Stimulated activated naive CD8-positive, alpha-beta T cell treated with anti-CD3 and anti-CD28 coated beads, Interleukin-15, Interleukin-2, amounts not matched to agents 100 ng/mL and 50 ng/mL, for 24 hours (primary cell): ENCODE data around the gene AKR1B15.
"Not testable (repeated sequence)": the region's sequence is repeated elsewhere in the genome, so short reads cannot be mapped to it uniquely, and the experiment has no call there.

Experiments
- H3K27ac Mint-ChIP-seq: one replicate; pipeline ENCODE4 v1.8.0; 2021; ENCODE audit warnings: mild to moderate bottlenecking, mixed read lengths
- H3K27me3 Mint-ChIP-seq: one replicate; pipeline ENCODE4 v1.8.0; 2021; ENCODE audit warnings: mixed read lengths
- H3K36me3 Mint-ChIP-seq: one replicate; pipeline ENCODE4 v1.8.0; 2021; ENCODE audit warnings: low read depth, mixed read lengths
- H3K4me1 Mint-ChIP-seq: one replicate; pipeline ENCODE4 v1.8.0; 2021; ENCODE audit warnings: low read depth, mixed read lengths
- H3K4me3 Mint-ChIP-seq: one replicate; pipeline ENCODE4 v1.8.0; 2021; ENCODE audit warnings: mild to moderate bottlenecking, mixed read lengths
- H3K9me3 Mint-ChIP-seq: one replicate; pipeline ENCODE4 v1.8.0; 2021; ENCODE audit warnings: mixed read lengths

Gene AKR1B15

GRCh38 chr7:134565643-134566136, 16.8 kb downstream of the AKR1B15 start:
- Mint-ChIP-seq H3K36me3 (no peaks in the 10 kb centered on the region), H3K27me3 (peaks cover 8% of the 10 kb centered on the region), H3K4me1 (peaks cover 5% of the 10 kb centered on the region), H3K27ac (no peak overlapping the region), H3K9me3 (peaks cover 23% of the 10 kb centered on the region), H3K4me3 (no peak overlapping the region)

- Mint-ChIP-seq H3K27ac (no peak overlapping the region), H3K9me3 (peaks cover 20% of the 10 kb centered on the region), H3K4me3 (no peak overlapping the region), H3K36me3 (no peaks in the 10 kb centered on the region), H3K27me3 (peaks cover 11% of the 10 kb centered on the region), H3K4me1 (no peaks in the 10 kb centered on the region)
Observed at GRCh38 chr7:134567368-134567767, 18.5 kb downstream of the AKR1B15 start.

DNA sequence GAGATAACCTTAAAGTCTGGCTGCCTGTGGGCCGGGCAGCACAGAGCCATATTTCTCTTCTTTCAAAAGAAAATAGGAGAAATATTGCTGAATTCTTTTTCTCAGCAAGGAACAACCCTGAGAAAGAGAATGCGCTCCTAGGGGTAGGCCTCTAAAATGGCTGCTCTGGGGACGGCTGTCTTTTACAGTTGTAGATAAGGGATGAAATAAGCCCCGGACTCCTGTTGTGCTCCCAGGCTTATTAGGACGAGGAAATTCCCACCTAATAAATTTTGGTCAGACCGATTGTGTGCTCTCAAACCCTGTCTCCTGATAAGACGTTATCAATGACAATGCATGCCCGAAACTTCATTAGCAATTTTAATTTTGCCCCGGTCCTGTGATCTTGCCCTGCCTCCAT, 21.1 kb downstream of the AKR1B15 start:
- not testable (repeated sequence) for H3K9me3 Mint-ChIP-seq, H3K4me1 Mint-ChIP-seq

GRCh38 chr7:134571101-134571500, 22.2 kb downstream of the AKR1B15 start:
- H3K27me3 Mint-ChIP-seq, result peaks cover 15% of the 10 kb centered on the region
- no peaks in the 10 kb centered on the region for H3K36me3 Mint-ChIP-seq
- no peak overlapping the region for H3K4me3 Mint-ChIP-seq
- no peak overlapping the region for H3K27ac Mint-ChIP-seq
- no peaks in the 10 kb centered on the region for H3K4me1 Mint-ChIP-seq
- peaks cover 8% of the 10 kb centered on the region for H3K9me3 Mint-ChIP-seq

More for the DNA sequence above, 21.1 kb downstream of the AKR1B15 start:
- not testable (repeated sequence) for H3K4me3 Mint-ChIP-seq, H3K27ac Mint-ChIP-seq, H3K36me3 Mint-ChIP-seq
- peaks cover 15% of the 10 kb centered on the region for H3K27me3 Mint-ChIP-seq

DNA sequence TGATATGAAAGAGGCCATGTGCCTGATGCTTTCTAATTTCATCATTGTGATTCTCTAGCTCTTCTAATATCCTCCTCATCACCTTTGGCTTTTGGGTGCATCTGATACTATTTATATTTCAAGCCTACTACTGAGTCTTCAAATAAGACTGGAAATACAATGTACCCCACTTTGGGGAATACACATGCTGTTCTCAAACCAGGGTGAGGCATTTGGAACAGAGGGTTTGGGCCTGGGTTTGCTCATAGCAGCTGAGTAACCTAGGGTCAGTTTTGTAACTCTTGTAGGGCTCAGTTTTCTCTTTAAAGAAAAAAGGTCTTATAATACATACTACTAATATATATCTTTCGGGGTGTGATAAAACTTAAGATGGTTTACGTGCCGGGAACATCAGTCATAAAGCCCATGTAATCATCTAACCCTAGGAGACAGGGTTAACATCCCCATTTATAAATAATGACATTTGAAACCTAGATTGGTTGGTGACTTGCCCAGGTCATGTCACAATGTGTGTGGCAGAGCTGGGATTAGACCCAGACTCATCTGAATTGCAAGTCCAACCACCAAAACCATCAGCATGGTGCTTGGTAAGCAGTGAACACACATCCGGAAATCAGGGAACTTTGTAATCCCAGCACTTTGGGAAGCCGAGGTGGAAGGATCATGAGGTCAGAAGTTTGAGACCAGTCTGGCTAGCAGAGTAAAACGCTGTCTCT, 23.0 kb downstream of the AKR1B15 start:
- Mint-ChIP-seq H3K9me3 (peaks cover 8% of the 10 kb centered on the region), H3K27me3 (peaks cover 10% of the 10 kb centered on the region), H3K4me3 (no peak overlapping the region), H3K36me3 (no peaks in the 10 kb centered on the region), H3K4me1 (no peaks in the 10 kb centered on the region), H3K27ac (no peak overlapping the region)

- H3K27me3 Mint-ChIP-seq, result peaks cover 12% of the 10 kb centered on the region
- no peaks in the 10 kb centered on the region for H3K4me1 Mint-ChIP-seq
- no peak overlapping the region for H3K4me3 Mint-ChIP-seq
- peaks cover 8% of the 10 kb centered on the region for H3K9me3 Mint-ChIP-seq
- H3K27ac Mint-ChIP-seq, result no peak overlapping the region
- no peaks in the 10 kb centered on the region for H3K36me3 Mint-ChIP-seq
Observed at GRCh38 chr7:134574322-134574721, 25.4 kb downstream of the AKR1B15 start.

DNA sequence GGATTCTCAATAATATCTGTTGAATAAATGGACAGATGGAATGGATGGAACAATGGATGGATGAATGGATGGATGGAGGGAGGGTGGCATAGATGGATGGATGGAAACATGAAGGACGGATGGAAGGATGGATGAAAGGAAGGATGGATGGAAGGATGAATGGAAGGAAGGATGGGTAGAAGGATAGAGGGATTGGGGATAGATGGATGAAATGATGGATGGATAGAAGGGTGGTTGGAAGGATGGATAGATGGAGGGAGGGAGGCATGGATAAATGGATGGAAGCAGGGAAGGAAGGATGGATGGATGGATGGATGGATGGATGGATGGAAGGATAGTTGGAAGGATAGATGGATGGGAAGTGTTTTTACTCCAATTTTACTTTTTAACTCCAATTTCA, 35.4 kb downstream of the AKR1B15 start:
- H3K27me3 Mint-ChIP-seq, result peaks cover 33% of the 10 kb centered on the region
- no peaks in the 10 kb centered on the region for H3K9me3 Mint-ChIP-seq
- H3K4me1 Mint-ChIP-seq, result no peaks in the 10 kb centered on the region
- no peak overlapping the region for H3K4me3 Mint-ChIP-seq
- no peak overlapping the region for H3K27ac Mint-ChIP-seq
- H3K36me3 Mint-ChIP-seq, result no peaks in the 10 kb centered on the region

DNA sequence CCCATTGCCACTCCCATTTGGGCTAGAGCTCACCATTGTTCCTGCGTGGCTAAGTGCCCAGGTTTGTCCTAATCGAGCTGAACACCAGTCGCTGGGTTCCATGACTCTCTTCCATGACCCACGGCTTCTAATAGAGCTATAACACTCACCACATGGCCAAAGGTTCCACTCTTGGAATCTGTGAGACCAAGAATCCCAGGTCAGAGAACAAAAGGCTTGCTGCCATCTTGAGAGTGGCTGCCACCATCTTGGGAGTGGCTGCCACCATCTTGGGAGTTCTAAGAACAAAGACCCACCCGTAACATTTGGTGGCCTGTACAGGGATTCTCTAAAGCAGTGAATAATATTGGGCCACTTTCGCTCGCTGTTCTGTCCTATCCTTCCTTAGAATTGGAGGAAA, 37.0 kb downstream of the AKR1B15 start:
- H3K4me3 Mint-ChIP-seq, result no peak overlapping the region
- H3K9me3 Mint-ChIP-seq, result no peaks in the 10 kb centered on the region
- peaks cover 30% of the 10 kb centered on the region for H3K27me3 Mint-ChIP-seq
- no peaks in the 10 kb centered on the region for H3K4me1 Mint-ChIP-seq
- no peaks in the 10 kb centered on the region for H3K36me3 Mint-ChIP-seq
- H3K27ac Mint-ChIP-seq, result no peak overlapping the region

GRCh38 chr7:134587750-134588149, 38.8 kb downstream of the AKR1B15 start:
- Mint-ChIP-seq H3K4me1 (no peaks in the 10 kb centered on the region), H3K9me3 (peaks cover 7% of the 10 kb centered on the region), H3K4me3 (no peak overlapping the region), H3K36me3 (no peaks in the 10 kb centered on the region), H3K27ac (no peak overlapping the region), H3K27me3 (peaks cover 24% of the 10 kb centered on the region)

GRCh38 chr7:134589491-134589941, 40.6 kb downstream of the AKR1B15 start:
- H3K27ac Mint-ChIP-seq, result no peak overlapping the region
- H3K27me3 Mint-ChIP-seq, result peaks cover 17% of the 10 kb centered on the region
- no peaks in the 10 kb centered on the region for H3K4me1 Mint-ChIP-seq
- H3K4me3 Mint-ChIP-seq, result no peak overlapping the region
- H3K36me3 Mint-ChIP-seq, result no peaks in the 10 kb centered on the region
- peaks cover 7% of the 10 kb centered on the region for H3K9me3 Mint-ChIP-seq

- Mint-ChIP-seq H3K9me3 (peaks cover 7% of the 10 kb centered on the region), H3K4me3 (no peak overlapping the region), H3K4me1 (no peaks in the 10 kb centered on the region), H3K27me3 (peaks cover 5% of the 10 kb centered on the region), H3K36me3 (no peaks in the 10 kb centered on the region), H3K27ac (no peak overlapping the region)
Observed at GRCh38 chr7:134593530-134594392, 44.9 kb downstream of the AKR1B15 start.

GRCh38 chr7:134594877-134595276, 46.0 kb downstream of the AKR1B15 start:
- Mint-ChIP-seq H3K4me3 (no peak overlapping the region), H3K36me3 (no peaks in the 10 kb centered on the region), H3K27ac (no peak overlapping the region), H3K9me3 (peaks cover 7% of the 10 kb centered on the region), H3K27me3 (peaks cover 10% of the 10 kb centered on the region), H3K4me1 (no peaks in the 10 kb centered on the region)

DNA sequence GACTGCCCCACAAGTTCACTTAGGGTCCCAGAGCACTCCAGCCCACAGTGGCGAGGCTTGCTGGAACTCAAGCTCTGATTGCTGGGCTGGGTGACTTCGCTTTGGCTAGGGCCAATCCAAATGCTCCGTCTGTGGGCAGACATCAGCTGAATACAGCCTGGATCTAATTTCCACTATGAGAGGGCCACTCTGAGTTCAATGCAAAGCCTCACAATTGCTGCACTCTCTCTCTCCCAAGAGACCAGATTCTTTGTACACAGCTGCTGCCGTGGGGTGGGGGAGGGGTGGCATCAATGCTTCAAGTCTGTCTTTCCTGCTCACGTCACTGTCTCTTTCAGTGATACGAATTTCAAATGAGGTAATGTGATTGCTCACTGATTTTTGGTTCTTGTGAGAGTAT, 50.5 kb downstream of the AKR1B15 start:
- Mint-ChIP-seq H3K27ac (no peak overlapping the region), H3K4me3 (no peak overlapping the region), H3K27me3 (peaks cover 28% of the 10 kb centered on the region), H3K4me1 (no peaks in the 10 kb centered on the region), H3K36me3 (no peaks in the 10 kb centered on the region), H3K9me3 (no peaks in the 10 kb centered on the region)

DNA sequence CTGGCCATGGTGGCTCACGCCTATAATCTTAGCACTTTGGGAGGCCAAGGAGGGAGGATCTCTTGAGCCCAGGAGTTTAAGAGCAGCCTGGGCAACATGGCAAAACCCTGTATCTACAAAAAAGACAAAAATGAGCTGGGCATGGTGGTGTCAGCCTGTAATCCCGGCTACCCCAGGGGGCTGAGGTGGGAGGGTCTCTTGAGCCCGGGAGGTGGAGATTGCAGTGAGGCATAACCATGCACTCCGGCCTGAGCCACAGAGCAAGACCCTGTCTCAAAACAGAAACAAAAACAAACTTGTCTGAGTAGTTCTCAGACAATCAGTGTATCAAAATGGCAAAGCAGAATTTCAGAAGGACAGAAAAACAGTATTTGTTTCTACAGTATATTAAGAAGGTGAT, 52.5 kb downstream of the AKR1B15 start:
- Mint-ChIP-seq H3K9me3 (no peaks in the 10 kb centered on the region), H3K27me3 (peaks cover 37% of the 10 kb centered on the region), H3K4me1 (peaks cover 2% of the 10 kb centered on the region), H3K4me3 (no peak overlapping the region), H3K36me3 (no peaks in the 10 kb centered on the region), H3K27ac (no peak overlapping the region)

DNA sequence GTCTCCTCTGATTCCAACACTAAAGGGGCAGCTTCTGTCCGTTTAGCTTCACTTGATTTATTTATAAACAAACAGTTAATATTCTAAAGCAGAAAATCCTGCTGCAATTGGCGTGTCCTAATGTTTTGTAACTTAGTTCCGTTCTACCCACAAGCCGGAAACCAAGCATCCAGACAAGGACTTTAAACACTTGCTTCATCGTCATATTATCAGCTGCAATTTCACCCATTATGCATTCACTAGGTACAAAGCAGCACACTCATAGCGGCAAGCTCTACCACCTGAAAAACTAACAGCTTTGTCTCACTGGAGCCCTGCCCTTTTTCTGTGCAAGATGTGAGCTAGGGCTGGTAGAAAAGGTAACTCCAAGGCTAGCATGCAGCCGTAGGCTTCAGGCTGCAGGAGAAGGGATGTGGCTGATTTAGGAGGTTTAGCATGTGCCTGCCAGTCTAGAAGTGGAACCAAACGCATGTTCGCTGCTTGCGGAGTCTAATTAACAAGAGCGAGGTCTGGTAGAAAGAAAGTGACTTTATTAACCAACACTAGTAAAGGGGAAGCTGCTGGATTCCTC, 54.1 kb downstream of the AKR1B15 start:
- Mint-ChIP-seq H3K4me3 (no peak overlapping the region), H3K9me3 (no peaks in the 10 kb centered on the region), H3K4me1 (peaks cover 5% of the 10 kb centered on the region), H3K36me3 (no peaks in the 10 kb centered on the region), H3K27me3 (peaks cover 52% of the 10 kb centered on the region), H3K27ac (no peak overlapping the region)
